Colonic mucosa (tissue), 4 donors: ENCODE measurements around the gene STH. TPM values are rescaled to one million over a fixed set of nuclear protein-coding genes. Genes with fewer than 3 reads are reported as not detected.
"Not testable (repeated sequence)": the region's sequence is repeated elsewhere in the genome, so short reads cannot be mapped to it uniquely, and the experiment has no call there.

ENCODE experiments used
- DNase-seq: peaks from one replicate; pipeline ENCODE4 v3.0.0-alpha.2; 2020
- H3K27ac ChIP-seq: fragments of 200-600 bp; one replicate; pipeline ENCODE4 v1.8.0; 2021
- H3K27me3 ChIP-seq: fragments of 200-600 bp; one replicate; pipeline ENCODE4 v1.8.0; 2021
- H3K36me3 ChIP-seq: fragments of 200-600 bp; one replicate; pipeline ENCODE4 v1.8.0; 2021
- H3K4me1 ChIP-seq: fragments of 200-600 bp; one replicate; pipeline ENCODE4 v1.8.0; 2021; ENCODE audit warnings: mild to moderate bottlenecking
- H3K4me3 ChIP-seq: fragments of 200-600 bp; one replicate; pipeline ENCODE4 v1.8.0; 2021
- H3K9ac ChIP-seq, 2 donors: one replicate each; pipeline ENCODE4 v1.7.0; 2013; ENCODE audit warnings: control low read depth in 2 of 2, low read depth in 2 of 2, low read length in 2 of 2
- H3K9me3 ChIP-seq: fragments of 200-600 bp; one replicate; pipeline ENCODE4 v1.8.0; 2021
- intact Hi-C: fragments of 100-400 bp; cut with DNase I; formaldehyde crosslinking; loops from one replicate; pipeline ENCODE4 v1.14.1; 2022
- total RNA-seq, 2 donors: library from RNA; stranded (reverse); fragmentation: NEBNext Ultra II Directional in 1 of 2; extraction: Animal tissue kit (Norgen Biotek cat#: 25700) in 1 of 2; gene quantifications; one replicate each; pipeline ENCODE4 v1.2.1, GENCODE V29; 2021
- TF ChIP-seq, protein P1 (sequence below): fragments of 200-600 bp; IDR thresholded peaks from one replicate; pipeline ENCODE4 v1.8.0; 2022; ENCODE audit warnings: antibody characterized with exemption, mild to moderate bottlenecking
- donor health status: healthy.
- donor health status: DM: no; HTN: no; CAD: no.
- donor health status: DM: no; HTN: no; CAD: no.

Gene STH
- total RNA-seq, 2 donors from 2014 or later = not detected

DNA sequence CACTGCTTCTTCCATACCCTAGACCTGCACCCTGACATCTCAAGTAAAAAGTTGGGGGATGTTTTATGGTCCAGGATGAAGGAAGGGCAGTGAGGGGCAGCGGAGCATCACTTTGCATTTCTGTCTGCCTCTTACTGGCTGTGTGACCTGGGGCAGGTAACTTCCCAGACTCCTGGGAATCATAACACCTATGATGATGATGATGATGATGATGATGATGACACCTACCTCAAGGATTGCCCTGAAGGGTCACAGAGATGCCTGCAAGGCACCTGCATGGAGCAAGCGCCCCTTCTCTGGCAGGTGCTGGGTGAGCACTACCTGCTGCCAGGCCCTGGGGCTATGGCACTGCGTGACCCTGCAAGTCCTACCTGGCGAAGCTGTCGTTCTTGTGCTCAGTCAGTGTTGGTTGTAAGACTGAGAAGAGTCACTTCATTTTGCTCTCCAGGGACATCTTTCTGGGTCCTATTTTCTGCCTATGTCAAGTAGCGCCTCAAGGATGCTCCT lies 46.2 kb upstream of the STH start:
- Histone ChIP-seq H3K9ac (no peak overlapping the region), H3K4me1 (no peaks in the 10 kb centered on the region), H3K27me3 (peaks cover 11% of the 10 kb centered on the region), H3K27ac (no peak overlapping the region), H3K9me3 (no peaks in the 10 kb centered on the region), H3K4me3 (no peak overlapping the region), H3K36me3 (no peaks in the 10 kb centered on the region)
- intact Hi-C loops = no loop called here
- TF ChIP-seq, protein P1, sequence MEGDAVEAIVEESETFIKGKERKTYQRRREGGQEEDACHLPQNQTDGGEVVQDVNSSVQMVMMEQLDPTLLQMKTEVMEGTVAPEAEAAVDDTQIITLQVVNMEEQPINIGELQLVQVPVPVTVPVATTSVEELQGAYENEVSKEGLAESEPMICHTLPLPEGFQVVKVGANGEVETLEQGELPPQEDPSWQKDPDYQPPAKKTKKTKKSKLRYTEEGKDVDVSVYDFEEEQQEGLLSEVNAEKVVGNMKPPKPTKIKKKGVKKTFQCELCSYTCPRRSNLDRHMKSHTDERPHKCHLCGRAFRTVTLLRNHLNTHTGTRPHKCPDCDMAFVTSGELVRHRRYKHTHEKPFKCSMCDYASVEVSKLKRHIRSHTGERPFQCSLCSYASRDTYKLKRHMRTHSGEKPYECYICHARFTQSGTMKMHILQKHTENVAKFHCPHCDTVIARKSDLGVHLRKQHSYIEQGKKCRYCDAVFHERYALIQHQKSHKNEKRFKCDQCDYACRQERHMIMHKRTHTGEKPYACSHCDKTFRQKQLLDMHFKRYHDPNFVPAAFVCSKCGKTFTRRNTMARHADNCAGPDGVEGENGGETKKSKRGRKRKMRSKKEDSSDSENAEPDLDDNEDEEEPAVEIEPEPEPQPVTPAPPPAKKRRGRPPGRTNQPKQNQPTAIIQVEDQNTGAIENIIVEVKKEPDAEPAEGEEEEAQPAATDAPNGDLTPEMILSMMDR = no peak
- DNase-seq = no peak

GRCh38 chr17:45953561-45953960 lies 45.5 kb upstream of the STH start:
- intact Hi-C loops = no loop called here
- DNase-seq = no peak
- Histone ChIP-seq H3K9ac (no peak overlapping the region), H3K27me3 (peaks cover 11% of the 10 kb centered on the region), H3K9me3 (no peaks in the 10 kb centered on the region), H3K4me1 (no peaks in the 10 kb centered on the region), H3K27ac (no peak overlapping the region), H3K36me3 (no peaks in the 10 kb centered on the region), H3K4me3 (no peak overlapping the region)
- TF ChIP-seq, protein P1 = no peak

DNA sequence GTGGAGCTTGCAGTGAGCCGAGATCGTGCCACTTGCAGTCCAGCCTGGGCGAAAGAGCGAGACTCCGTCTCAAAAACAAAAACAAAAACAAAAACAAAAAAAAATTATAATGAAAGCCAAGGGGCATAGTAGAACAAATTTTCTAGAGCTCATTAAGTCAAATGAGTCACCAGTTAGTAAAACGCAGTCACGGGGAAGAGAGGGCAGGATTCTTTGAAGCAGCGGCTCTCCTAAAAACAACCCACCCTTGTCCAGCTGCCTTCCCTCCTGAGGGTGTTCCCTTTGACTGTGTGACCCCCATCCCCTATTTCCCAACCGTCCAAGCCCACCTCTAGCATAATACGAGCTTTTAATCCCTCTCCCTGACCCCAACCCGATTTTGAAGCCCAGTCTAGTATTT lies 44.1 kb upstream of the STH start:
- Histone ChIP-seq H3K4me3 (no peak overlapping the region), H3K27me3 (peaks cover 5% of the 10 kb centered on the region), H3K4me1 (no peaks in the 10 kb centered on the region), H3K36me3 (no peaks in the 10 kb centered on the region), H3K27ac (no peak overlapping the region), H3K9ac (no peak overlapping the region), H3K9me3 (no peaks in the 10 kb centered on the region)
- TF ChIP-seq, protein P1 = no peak
- DNase-seq = no peak
- intact Hi-C loops = no loop called here

GRCh38 chr17:45955326-45955725 lies 43.7 kb upstream of the STH start:
- no peak for DNase-seq
- H3K4me1 ChIP-seq = no peaks in the 10 kb centered on the region
- no peaks in the 10 kb centered on the region for H3K9me3 ChIP-seq
- peaks cover 1% of the 10 kb centered on the region for H3K27me3 ChIP-seq
- intact Hi-C loops = no loop called here
- no peak overlapping the region for H3K27ac ChIP-seq
- no peak overlapping the region for H3K4me3 ChIP-seq
- TF ChIP-seq, protein P1 = no peak
- no peaks in the 10 kb centered on the region for H3K36me3 ChIP-seq
- no peak overlapping the region for H3K9ac ChIP-seq

DNA sequence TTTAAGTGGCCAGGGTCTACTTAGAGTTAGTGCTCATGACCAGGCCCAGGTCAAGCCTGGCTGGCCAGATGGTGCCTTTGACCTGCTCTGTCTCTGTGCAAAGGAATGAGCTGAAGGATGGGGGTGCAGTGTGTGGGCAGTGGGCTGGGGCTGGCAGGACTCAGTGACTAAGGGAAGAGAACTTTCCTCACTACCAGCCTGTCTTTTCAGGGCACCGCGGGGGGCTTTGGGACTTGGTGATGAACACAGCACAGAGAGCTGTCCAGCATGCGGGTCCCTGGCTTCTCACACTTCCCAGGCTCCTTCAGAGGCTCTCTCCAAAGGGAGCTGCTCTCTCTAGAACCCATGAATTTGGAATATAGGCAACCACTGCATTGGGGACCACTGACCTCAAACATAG lies 43.0 kb upstream of the STH start:
- TF ChIP-seq, protein P1 = no peak
- intact Hi-C loops = no loop called here
- no peaks in the 10 kb centered on the region for H3K9me3 ChIP-seq
- no peaks in the 10 kb centered on the region for H3K4me1 ChIP-seq
- H3K27ac ChIP-seq = no peak overlapping the region
- no peaks in the 10 kb centered on the region for H3K27me3 ChIP-seq
- DNase-seq = no peak
- no peak overlapping the region for H3K4me3 ChIP-seq
- no peak overlapping the region for H3K9ac ChIP-seq
- H3K36me3 ChIP-seq = no peaks in the 10 kb centered on the region

GRCh38 chr17:45956746-45957145 lies 42.3 kb upstream of the STH start:
- intact Hi-C loops, H3K27me3 ChIP-seq, H3K4me3 ChIP-seq, H3K9me3 ChIP-seq, H3K9ac ChIP-seq, H3K4me1 ChIP-seq, DNase-seq, H3K36me3 ChIP-seq, H3K27ac ChIP-seq: not testable (repeated sequence)
